Mesenchymal stem cell (in vitro differentiated cells and primary cell): ENCODE measurements around the gene C9orf78.

Experiments
- DNase-seq: peaks from one replicate; pipeline ENCODE4 v3.0.0-alpha.2; 2013
- H2AFZ ChIP-seq: one replicate; pipeline ENCODE4 v1.6.1; 2013; ENCODE audit warnings: low read depth, mild to moderate bottlenecking, control low read depth, inconsistent platforms, low read length, moderate library complexity
- H2AK5ac ChIP-seq: 2 replicates; pipeline ENCODE4 v1.6.1; 2013; ENCODE audit warnings: low read length, moderate library complexity, mild to moderate bottlenecking, inconsistent platforms; ENCODE audit not compliant: severe bottlenecking
- H2BK120ac ChIP-seq: one replicate; pipeline ENCODE4 v1.6.1; 2013; ENCODE audit warnings: low read depth, mild to moderate bottlenecking, inconsistent platforms, low read length, moderate library complexity
- H2BK12ac ChIP-seq, 2 experiments: one replicate each; pipeline ENCODE4 v1.6.1; 2013; ENCODE audit warnings: inconsistent platforms in 2 of 2, low read length in 2 of 2, mild to moderate bottlenecking in 2 of 2, moderate library complexity in 2 of 2, control low read depth in 1 of 2
- H2BK15ac ChIP-seq: one replicate; pipeline ENCODE4 v1.6.1; 2013; ENCODE audit warnings: mild to moderate bottlenecking, low read depth, inconsistent platforms; ENCODE audit not compliant: poor library complexity, severe bottlenecking
- H2BK5ac ChIP-seq: 2 replicates; pipeline ENCODE4 v1.6.1; 2013; ENCODE audit warnings: low read depth, mild to moderate bottlenecking, low read length, control low read depth, inconsistent platforms; ENCODE audit not compliant: poor library complexity, severe bottlenecking
- H3K14ac ChIP-seq, 2 experiments: one replicate each; pipeline ENCODE4 v1.6.1; 2013; ENCODE audit warnings: inconsistent platforms in 2 of 2, low read length in 2 of 2, control low read depth in 1 of 2, mild to moderate bottlenecking in 1 of 2, moderate library complexity in 1 of 2
- H3K18ac ChIP-seq, 2 experiments: one replicate each; pipeline ENCODE4 v1.6.1; 2013; ENCODE audit warnings: inconsistent platforms in 2 of 2, low read length in 2 of 2, control low read depth in 1 of 2, low read depth in 1 of 2, mild to moderate bottlenecking in 1 of 2
- H3K23ac ChIP-seq, 2 experiments: one replicate each; pipeline ENCODE4 v1.6.1; 2013; ENCODE audit warnings: inconsistent platforms in 2 of 2, low read length in 2 of 2, mild to moderate bottlenecking in 2 of 2, moderate library complexity in 2 of 2, control low read depth in 1 of 2
- H3K27ac ChIP-seq: 2 replicates; pipeline ENCODE4 v1.5.1; 2013; ENCODE audit warnings: mild to moderate bottlenecking, moderate library complexity, low read length, control low read depth, inconsistent platforms; ENCODE audit not compliant: poor library complexity, severe bottlenecking
- H3K27me3 ChIP-seq, 2 experiments: 2 replicates each; pipeline versions ENCODE4 v1.6.1 to v1.7.0; 2013; ENCODE audit warnings: low read length in 2 of 2, mild to moderate bottlenecking in 2 of 2, moderate library complexity in 2 of 2, control low read depth in 1 of 2, inconsistent platforms in 1 of 2; ENCODE audit not compliant: control insufficient read depth in 1 of 2, insufficient read depth in 1 of 2
- H3K36me3 ChIP-seq, 2 experiments: 2 replicates each; pipeline versions ENCODE4 v1.6.1 to v1.7.0; 2013; ENCODE audit warnings: low read length in 2 of 2, control low read depth in 1 of 2, inconsistent platforms in 1 of 2, low read depth in 1 of 2, mild to moderate bottlenecking in 1 of 2; ENCODE audit not compliant: insufficient read depth in 2 of 2, control insufficient read depth in 1 of 2
- H3K4ac ChIP-seq, 2 experiments: one replicate each; pipeline ENCODE4 v1.6.1; 2013; ENCODE audit warnings: inconsistent platforms in 2 of 2, low read length in 2 of 2, mild to moderate bottlenecking in 2 of 2, moderate library complexity in 2 of 2, control low read depth in 1 of 2, low read depth in 1 of 2
- H3K4me1 ChIP-seq: 2 replicates; pipeline ENCODE4 v1.6.1; 2013; ENCODE audit warnings: low read depth, low read length, control low read depth; ENCODE audit not compliant: control insufficient read depth, insufficient read depth
- H3K4me2 ChIP-seq: 2 replicates; pipeline ENCODE4 v1.6.1; 2013; ENCODE audit warnings: low read length, mild to moderate bottlenecking, inconsistent platforms; ENCODE audit not compliant: poor library complexity, severe bottlenecking
- H3K4me3 ChIP-seq, 2 experiments: 2 replicates each; pipeline versions ENCODE4 v1.5.1 to v1.7.0; 2013; ENCODE audit warnings: low read length in 2 of 2, mild to moderate bottlenecking in 2 of 2, control low read depth in 1 of 2, low read depth in 1 of 2; ENCODE audit not compliant: insufficient read depth in 1 of 2
- H3K79me1 ChIP-seq: replicated peaks from 2 replicates; pipeline ENCODE4 v1.6.1; 2013; ENCODE audit warnings: mild to moderate bottlenecking, control low read depth, low read length, inconsistent platforms; ENCODE audit not compliant: poor library complexity, severe bottlenecking
- H3K9ac ChIP-seq: 2 replicates; pipeline ENCODE4 v1.7.0; 2013; ENCODE audit warnings: mild to moderate bottlenecking, low read length, moderate library complexity
- H3K9me3 ChIP-seq: 2 replicates; pipeline ENCODE4 v1.7.0; 2013; ENCODE audit warnings: mild to moderate bottlenecking, low read length; ENCODE audit not compliant: control insufficient read depth
- H4K8ac ChIP-seq: one replicate; pipeline ENCODE4 v1.6.1; 2013; ENCODE audit warnings: inconsistent platforms, mild to moderate bottlenecking, low read length, moderate library complexity
- H4K91ac ChIP-seq: one replicate; pipeline ENCODE4 v1.6.1; 2013; ENCODE audit warnings: mild to moderate bottlenecking, low read length, inconsistent platforms
- WGBS: methylation state at CpG from one replicate; pipeline ENCODE4 v1.1.7; 2013; ENCODE audit warnings: mixed read lengths; 5-methylcytosine and 5-hydroxymethylcytosine counted together

The C9orf78 gene

GRCh38 chr9:129849901-129850300, 14.8 kb upstream of the C9orf78 start:
- Histone ChIP-seq H3K9me3 (no peaks in the 10 kb centered on the region), H2BK15ac (no peak overlapping the region), H3K14ac (no peak overlapping the region), H2BK12ac (no peak overlapping the region), H2AFZ (no peak overlapping the region), H3K4me2 (no peak overlapping the region), H3K4ac (no peak overlapping the region), H3K4me1 (peaks cover 4% of the 10 kb centered on the region), H3K18ac (no peak overlapping the region), H2AK5ac (no peak overlapping the region), H2BK5ac (no peak overlapping the region), H3K36me3 (peaks cover 30 to 54% of the 10 kb centered on the region in 2 experiments), H3K9ac (no peak overlapping the region), H4K8ac (no peak overlapping the region), H2BK120ac (no peak overlapping the region), H3K4me3 (no peak overlapping the region), H4K91ac (no peak overlapping the region), H3K23ac (no peak overlapping the region), H3K79me1 (peaks cover 2% of the 10 kb centered on the region), H3K27me3 (no peaks in the 10 kb centered on the region), H3K27ac (no peak overlapping the region)
- DNase-seq: no peak
- 91% methylated on average over 6 of the region's 6 CpGs for WGBS

GRCh38 chr9:129848712-129849441, 13.8 kb upstream of the C9orf78 start:
- no peak overlapping the region for H2AFZ ChIP-seq
- no peak overlapping the region for H4K91ac ChIP-seq
- H3K23ac ChIP-seq: peak overlapping the region in 1 of 2 experiments; percentile 41
- DNase-seq: no peak
- no peak overlapping the region for H3K4me3 ChIP-seq
- no peak overlapping the region for H3K9ac ChIP-seq
- H3K9me3 ChIP-seq: no peaks in the 10 kb centered on the region
- H4K8ac ChIP-seq: no peak overlapping the region
- peaks cover 2% of the 10 kb centered on the region for H3K79me1 ChIP-seq
- H3K4ac ChIP-seq: no peak overlapping the region
- no peak overlapping the region for H3K14ac ChIP-seq
- H2BK120ac ChIP-seq: no peak overlapping the region
- H3K4me1 ChIP-seq: peaks cover 4% of the 10 kb centered on the region
- no peak overlapping the region for H2BK5ac ChIP-seq
- H3K36me3 ChIP-seq: peaks cover 26 to 44% of the 10 kb centered on the region in 2 experiments
- no peaks in the 10 kb centered on the region for H3K27me3 ChIP-seq
- no peak overlapping the region for H3K18ac ChIP-seq
- no peak overlapping the region for H2BK15ac ChIP-seq
- no peak overlapping the region for H2BK12ac ChIP-seq
- no peak overlapping the region for H3K4me2 ChIP-seq
- no peak overlapping the region for H2AK5ac ChIP-seq
- H3K27ac ChIP-seq: no peak overlapping the region
- WGBS: 78% methylated on average over 4 of the region's 4 CpGs

GRCh38 chr9:129845373-129845772, 10.3 kb upstream of the C9orf78 start:
- no peak for DNase-seq
- Histone ChIP-seq H3K4me3 (no peak overlapping the region), H3K4ac (no peak overlapping the region), H2BK120ac (no peak overlapping the region), H2BK15ac (no peak overlapping the region), H2AK5ac (no peak overlapping the region), H3K14ac (no peak overlapping the region), H2BK12ac (no peak overlapping the region), H3K36me3 (peaks cover 8 to 16% of the 10 kb centered on the region in 2 experiments), H3K9me3 (no peaks in the 10 kb centered on the region), H3K79me1 (peaks cover 8% of the 10 kb centered on the region), H2BK5ac (no peak overlapping the region), H4K8ac (no peak overlapping the region), H3K18ac (no peak overlapping the region), H2AFZ (no peak overlapping the region), H3K23ac (no peak overlapping the region), H3K4me2 (no peak overlapping the region), H4K91ac (no peak overlapping the region), H3K9ac (no peak overlapping the region), H3K27ac (no peak overlapping the region), H3K4me1 (peaks cover 2% of the 10 kb centered on the region), H3K27me3 (no peaks in the 10 kb centered on the region)
- 100% methylated on average over 1 of the region's 2 CpGs for WGBS

GRCh38 chr9:129841071-129841470, 6.0 kb upstream of the C9orf78 start:
- Histone ChIP-seq H3K4ac (no peak overlapping the region), H3K14ac (no peak overlapping the region), H2AFZ (no peak overlapping the region), H4K91ac (no peak overlapping the region), H3K36me3 (peaks cover 4 to 14% of the 10 kb centered on the region in 2 experiments), H2BK15ac (no peak overlapping the region), H2AK5ac (no peak overlapping the region), H3K27me3 (no peaks in the 10 kb centered on the region), H3K9ac (no peak overlapping the region), H3K79me1 (peaks cover 29% of the 10 kb centered on the region), H3K4me2 (no peak overlapping the region), H4K8ac (no peak overlapping the region), H3K27ac (no peak overlapping the region), H2BK120ac (no peak overlapping the region), H2BK12ac (no peak overlapping the region), H3K9me3 (no peaks in the 10 kb centered on the region), H3K4me1 (peaks cover 22% of the 10 kb centered on the region), H3K18ac (no peak overlapping the region), H3K23ac (no peak overlapping the region), H2BK5ac (no peak overlapping the region), H3K4me3 (no peak overlapping the region)
- no peak for DNase-seq
- 88% methylated on average over 3 of the region's 4 CpGs for WGBS
